M059J (cell line): ENCODE measurements around the gene NRN1L. TPM values are rescaled to one million over a fixed set of nuclear protein-coding genes. Genes with fewer than 3 reads are reported as not detected.
"Not testable (repeated sequence)": the region's sequence is repeated elsewhere in the genome, so short reads cannot be mapped to it uniquely, and the experiment has no call there.

ENCODE experiments used
- DNase-seq: peaks from one replicate; pipeline ENCODE4 v3.0.0-alpha.2; 2012; ENCODE audit warnings: low read depth
- total RNA-seq: library from RNA; depleted of rRNA; stranded (reverse); fragments of >200 nt; shearing (Covaris generic); gene quantifications from 2 replicates; pipeline ENCODE4 v1.2.3, GENCODE V29; 2014

The NRN1L gene
- total RNA-seq, 1 experiment from 2014 or later, result 0.42 TPM

DNA sequence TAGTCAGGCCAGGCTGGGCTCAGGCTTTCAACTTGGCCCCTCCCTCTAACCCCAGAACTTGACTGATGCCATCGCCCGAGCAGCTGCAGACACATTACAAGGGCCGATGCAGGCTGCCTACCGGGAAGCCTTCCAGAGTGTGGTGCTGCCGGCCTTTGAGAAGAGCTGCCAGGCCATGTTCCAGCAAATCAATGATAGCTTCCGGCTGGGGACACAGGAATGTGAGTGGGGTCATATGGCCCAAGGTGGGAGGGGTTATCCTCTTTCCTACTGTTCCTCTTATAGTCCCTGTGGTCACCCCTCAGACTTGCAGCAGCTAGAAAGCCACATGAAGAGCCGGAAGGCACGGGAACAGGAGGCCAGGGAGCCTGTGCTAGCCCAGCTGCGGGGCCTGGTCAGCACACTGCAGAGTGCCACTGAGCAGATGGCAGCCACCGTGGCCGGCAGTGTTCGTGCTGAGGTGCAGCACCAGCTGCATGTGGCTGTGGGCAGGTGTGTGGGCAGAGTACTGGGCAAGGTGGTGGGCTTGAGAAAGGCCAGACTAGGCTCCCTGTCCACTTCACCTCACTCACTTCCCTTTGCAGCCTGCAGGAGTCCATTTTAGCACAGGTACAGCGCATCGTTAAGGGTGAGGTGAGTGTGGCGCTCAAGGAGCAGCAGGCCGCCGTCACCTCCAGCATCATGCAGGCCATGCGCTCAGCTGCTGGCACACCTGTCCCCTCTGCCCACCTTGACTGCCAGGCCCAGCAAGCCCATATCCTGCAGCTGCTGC, 2.1 kb upstream of the NRN1L start:
- DNase-seq, result no peak

DNA sequence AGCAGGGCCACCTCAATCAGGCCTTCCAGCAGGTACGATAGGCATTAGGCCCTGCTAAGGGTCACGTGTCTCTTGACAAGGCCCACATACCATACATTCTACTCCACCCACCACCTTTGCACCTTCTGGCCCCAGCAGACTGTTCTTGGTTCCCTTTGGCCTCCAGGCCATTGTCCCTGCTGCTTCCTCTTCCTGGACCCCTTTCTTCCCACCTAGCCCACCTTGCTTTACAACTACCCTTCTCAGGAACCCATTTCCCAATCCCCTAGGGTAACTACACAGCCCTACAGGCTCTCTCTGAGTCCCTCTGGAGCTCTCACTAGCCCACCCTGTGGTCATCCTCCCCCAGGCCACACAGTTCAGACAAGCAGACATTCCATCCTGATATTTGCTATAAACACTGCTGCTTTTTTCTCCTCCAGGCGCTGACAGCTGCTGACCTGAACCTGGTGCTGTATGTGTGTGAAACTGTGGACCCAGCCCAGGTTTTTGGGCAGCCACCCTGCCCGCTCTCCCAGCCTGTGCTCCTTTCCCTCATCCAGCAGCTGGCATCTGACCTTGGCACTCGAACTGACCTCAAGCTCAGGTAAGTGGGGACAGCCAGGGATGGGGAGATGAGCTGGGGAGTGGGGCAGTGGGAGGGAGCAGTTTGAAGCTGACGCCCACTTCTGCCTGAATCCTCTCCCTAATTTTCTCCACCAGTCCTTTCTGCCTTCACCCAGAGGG, 1.4 kb upstream of the NRN1L start:
- no peak for DNase-seq

DNA sequence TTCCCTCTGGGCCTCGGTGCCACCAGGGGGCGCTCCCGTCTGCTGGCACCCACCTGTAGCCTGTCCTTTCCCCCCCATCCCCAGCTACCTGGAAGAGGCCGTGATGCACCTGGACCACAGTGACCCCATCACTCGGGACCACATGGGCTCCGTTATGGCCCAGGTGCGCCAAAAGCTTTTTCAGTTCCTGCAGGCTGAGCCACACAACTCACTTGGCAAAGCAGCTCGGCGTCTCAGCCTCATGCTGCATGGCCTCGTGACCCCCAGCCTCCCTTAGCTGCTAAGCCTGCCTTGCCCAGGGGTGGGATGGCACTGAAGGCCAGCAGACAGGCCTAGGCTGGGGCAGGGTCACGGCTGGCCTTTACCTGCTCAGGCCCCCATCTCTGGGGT, 818 bp upstream of the NRN1L start:
- DNase-seq, result peak; percentile 42

DNA sequence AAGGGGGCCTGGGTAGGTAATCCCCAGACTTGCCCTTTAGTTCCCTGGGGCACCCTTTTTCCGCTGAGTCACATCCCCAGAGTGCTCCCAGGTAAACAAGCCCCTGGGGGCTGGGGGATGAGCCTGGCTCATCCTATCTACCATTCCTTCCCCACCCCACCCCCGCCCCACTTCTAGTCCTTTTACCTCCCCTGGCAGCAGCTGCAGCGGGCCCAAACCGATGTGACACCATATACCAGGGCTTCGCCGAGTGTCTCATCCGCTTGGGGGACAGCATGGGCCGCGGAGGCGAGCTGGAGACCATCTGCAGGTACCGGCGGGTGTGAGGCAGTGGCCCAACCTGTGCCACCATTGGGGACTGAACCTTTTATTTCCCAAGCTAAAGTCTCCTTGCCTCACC, 860 bp downstream of the NRN1L start:
- no peak for DNase-seq

DNA sequence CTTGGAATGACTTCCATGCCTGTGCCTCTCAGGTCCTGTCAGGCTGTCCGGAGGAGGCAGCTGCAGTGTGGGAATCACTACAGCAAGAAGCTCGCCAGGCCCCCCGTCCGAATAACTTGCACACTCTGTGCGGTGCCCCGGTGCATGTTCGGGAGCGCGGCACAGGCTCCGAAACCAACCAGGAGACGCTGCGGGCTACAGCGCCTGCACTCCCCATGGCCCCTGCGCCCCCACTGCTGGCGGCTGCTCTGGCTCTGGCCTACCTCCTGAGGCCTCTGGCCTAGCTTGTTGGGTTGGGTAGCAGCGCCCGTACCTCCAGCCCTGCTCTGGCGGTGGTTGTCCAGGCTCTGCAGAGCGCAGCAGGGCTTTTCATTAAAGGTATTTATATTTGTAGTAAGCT, 1.3 kb downstream of the NRN1L start:
- DNase-seq, result no peak

DNA sequence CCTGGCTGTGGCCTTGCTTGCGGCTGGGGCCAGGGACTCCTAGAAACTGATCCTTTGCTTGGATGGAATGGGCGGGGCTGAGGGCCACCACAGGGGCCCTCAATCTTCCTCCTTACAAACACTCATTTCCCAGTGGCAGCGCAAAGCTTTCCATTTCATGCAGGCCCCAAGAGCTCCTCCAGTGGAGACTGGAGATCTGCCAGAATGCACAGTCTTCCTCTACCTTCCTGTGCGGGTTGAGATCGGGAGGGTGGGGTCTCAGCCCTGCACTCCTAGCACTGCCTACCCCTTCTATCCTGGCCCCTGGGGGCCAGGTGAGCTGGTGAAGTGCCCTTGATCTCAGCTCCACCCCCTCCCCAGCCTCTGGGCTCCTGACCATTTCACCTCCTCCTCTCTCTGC, 1.7 kb downstream of the NRN1L start:
- no peak for DNase-seq

DNA sequence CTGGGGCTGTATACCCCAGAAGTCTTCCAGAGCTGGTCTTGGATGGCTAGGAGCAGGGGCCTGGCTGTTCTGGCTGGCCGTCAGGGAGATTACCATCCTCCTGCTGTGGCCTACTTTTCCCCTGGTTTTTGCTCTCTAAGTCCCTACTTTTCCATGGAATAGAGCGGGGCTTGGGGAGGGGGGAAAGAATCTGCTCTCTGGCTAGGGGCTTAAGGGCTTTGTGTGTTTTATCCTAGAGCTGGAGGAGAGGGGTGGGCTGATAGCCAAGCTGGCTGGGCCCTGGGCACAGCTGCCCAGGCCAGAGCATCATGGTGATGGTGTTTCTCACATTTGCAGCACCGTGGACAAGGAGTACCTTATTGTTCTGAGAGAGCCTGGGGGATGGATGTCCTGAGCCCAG, 3.6 kb downstream of the NRN1L start:
- DNase-seq, result no peak

DNA sequence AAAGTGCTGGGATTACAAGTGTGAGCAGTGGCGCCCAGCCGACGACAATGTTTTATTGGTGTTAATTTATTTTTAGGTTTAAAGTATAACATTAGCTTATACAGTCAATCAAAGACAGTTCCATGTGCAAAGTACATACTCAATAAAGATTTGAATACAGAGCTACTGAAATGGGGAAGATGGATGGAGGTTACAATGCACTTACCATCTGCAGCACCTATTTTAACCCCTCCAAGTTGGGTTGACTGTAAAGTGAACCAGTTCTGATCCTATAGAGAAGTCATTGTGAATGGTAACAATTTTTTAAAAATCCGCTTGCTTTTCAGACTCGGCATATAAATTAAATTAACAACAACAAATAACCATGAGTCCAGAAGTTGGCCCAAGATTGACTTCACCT, 7.7 kb downstream of the NRN1L start:
- no peak for DNase-seq

DNA sequence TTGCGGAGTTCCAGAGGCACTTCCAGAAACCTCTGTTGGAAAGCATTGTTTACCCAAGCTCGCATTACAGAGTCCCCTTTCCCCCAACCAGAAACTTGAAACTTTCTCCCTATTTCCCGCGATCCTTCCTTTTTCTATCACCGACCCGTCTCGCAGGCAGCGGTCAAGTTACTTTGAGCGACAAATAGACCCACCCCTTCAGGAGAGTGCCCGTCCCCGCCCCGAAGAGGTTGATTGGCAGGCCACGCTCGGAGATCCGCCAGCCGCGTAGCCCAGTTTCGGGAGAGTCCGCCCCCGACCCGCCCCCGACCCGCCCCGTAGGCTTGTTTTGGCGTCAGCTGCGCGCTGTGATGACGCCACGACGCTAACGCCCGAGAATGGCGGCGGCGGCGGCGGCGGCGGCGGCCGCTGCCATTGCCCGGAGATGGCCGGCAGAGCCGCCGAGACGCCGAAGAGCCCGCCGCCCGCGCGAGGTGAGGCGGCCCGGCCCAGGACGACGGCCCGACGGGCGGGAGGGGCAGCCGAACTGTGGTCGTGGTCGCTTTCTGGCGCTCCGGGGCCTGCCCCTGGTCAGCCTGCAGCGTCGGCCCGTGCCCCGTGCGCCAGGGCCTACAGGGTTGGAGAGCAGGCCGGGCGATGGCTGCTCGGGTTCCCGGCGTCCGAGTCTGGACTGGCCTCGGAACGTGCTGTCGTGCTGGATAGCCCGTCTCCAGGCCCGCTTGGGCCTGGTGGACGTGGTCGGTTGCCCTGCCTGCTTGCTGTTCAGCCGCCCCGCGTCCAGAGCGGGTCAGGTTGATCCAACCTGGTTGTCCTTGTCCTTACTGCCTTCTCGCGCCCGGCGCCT, 8.4 kb downstream of the NRN1L start, which contains the start of gene PSKH1:
TSS of gene PSKH1 (plus strand) at position 356 of the 844 bp plus-strand sequence. CDS start 15,496 bp downstream, outside the sequence.
- peak; percentile 94 for DNase-seq

DNA sequence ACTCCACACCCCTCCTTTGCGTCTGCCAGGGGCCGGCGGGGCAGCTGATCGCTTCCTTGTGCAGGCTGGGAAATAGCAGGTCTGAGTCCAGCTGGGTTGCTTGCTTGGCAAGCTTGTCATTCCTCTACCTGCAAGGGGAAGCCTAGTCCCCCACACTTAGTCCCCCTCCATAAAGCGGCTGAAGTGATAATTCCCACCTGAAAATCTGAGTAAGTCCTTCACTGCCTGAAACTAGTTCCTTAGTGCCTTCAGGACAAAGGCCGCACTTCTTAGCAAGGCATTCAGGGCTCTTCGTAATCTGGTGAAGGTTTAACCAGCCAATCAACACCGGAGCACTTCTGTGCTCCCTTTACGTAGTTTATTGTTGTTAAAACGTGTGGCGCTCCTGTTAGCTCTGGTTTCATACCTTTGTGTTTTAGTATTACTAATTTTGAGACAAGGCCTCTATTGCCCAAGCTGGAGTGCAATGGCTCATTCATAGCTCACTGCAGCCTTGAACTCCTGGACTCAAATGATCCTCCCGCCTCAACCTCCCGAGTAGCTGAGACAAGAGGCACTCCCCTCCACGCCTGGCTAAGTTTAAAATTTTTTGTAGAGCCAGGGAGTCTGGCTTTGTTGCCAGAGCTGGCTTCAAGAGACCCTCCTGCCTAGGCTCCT, 9.2 kb downstream of the NRN1L start:
- no peak for DNase-seq

DNA sequence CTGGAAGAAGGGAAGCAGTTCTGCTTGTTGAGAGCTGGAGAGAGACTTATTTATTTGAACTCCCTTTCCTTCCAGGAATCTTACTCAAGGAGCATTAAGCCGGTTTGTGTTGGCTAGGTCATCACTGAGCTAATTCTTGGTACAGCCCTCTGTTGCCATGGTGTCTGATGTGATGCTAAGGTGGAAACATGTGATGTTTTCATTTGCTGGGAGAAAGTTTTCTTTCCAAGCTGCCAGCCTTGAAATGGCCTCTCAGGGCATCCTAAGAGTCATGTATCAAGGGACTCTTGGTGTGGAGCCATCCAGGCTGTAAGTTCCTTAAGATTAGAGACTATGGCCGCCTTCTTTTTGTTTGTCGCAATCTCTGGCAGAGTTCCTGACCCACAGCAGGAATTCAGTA, 12.5 kb downstream of the NRN1L start:
- DNase-seq, result peak; percentile 32

DNA sequence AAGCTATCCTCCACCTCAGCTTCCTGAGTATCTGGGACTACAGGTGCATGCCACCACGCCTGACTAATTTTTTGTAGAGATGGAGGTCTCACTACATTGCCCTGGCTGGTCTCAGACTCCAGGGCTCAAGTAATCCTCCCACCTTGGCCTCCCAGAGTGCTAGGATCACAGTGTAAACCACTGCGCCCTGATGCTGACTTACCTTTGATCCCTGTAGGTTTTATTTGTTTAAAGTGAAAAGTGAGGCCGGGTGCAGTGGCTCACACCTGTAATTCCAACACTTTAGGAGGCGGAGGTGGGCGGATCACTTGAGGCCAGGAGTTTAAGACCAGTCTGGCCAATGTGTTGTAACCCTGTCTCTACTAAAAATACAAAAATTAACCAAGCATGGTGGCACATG, 17.0 kb downstream of the NRN1L start:
- no peak for DNase-seq

DNA sequence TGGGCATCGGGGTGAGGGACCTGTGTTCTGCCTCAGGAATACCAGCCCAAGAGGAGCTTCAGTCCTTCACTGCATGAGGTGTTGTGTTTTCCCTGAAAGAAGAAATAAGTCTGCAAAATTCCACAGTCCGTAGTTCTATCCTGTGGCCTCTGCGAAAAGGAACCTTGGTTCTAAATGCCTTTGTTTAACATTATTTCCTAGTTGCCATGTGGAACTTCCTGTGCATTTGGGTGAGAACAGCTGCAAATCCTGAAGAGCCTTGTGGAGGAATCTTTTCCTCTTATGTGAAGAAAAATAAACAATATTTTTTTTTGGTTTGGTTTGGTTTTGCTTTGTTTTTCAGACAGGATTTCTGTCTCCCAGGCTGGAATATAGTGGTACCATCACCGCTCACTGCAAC, 18.1 kb downstream of the NRN1L start:
- DNase-seq, result no peak

DNA sequence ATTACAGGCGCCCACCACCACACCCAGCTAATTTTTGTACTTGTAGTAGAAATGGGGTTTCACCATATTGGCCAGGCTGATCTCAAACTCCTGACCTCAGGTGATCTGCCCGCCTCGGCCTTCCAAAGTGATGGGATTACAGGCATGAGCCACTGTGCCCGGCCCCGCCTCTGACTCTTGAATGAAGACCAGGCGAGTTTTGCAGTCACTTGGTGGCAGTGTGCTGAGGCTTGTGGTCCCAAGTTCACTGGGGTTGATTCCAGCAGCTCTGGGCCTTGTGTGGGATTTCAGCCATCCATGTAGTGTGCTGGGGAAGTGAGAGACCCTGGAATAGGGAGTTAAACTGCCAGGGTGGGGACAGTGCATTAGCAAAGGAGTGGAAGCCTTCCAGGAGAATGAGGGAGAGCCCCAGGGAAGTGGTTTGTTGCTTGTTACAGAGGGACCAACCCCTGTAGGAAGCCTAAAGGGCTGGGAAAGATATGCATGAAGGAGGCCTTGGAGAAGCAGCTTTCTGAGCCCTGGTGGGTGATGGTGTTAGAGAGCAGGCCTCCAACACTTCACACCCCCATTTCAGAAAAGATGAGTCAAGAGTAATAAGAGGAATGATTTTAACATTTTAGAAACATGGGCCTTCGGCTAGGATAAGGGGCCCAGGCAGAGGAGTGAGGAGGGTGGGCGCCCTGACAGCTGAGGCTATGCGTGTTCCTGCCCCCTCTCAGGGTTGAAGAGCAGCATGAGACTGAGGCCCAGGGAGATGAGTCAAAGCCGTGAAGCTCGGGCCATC, 22.9 kb downstream of the NRN1L start:
- no peak for DNase-seq

DNA sequence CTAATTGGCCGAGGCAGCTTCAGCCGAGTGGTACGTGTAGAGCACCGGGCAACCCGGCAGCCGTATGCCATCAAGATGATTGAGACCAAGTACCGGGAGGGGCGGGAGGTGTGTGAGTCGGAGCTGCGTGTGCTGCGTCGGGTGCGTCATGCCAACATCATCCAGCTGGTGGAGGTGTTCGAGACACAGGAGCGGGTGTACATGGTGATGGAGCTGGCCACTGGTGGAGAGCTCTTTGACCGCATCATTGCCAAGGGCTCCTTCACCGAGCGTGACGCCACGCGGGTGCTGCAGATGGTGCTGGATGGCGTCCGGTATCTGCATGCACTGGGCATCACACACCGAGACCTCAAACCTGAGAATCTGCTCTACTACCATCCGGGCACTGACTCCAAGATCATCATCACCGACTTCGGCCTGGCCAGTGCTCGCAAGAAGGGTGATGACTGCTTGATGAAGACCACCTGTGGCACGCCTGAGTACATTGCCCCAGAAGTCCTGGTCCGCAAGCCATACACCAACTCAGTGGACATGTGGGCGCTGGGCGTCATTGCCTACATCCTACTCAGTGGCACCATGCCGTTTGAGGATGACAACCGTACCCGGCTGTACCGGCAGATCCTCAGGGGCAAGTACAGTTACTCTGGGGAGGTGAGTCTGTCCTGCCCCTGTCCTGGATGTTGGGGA, 24.5 kb downstream of the NRN1L start:
- DNase-seq, result no peak

DNA sequence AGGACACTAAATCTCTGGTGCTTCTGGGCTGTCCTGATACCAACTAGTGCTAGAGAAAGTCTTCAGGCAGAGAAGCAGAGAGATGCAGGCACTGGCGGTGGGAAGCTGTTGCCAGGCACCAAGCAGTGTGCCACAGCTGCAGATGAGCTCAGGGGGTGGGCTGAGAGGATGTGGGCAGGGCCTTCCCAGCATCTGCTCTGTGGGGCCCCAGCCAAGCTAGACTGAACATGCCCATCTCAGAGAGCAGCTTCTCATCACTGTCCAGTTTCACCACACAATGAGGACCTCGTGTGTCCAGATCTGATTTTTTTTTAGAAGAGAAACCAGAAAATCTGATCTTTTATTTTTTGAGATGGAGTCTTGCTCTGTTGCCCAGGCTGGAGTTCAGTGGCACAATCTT, 25.5 kb downstream of the NRN1L start:
- no peak for DNase-seq

DNA sequence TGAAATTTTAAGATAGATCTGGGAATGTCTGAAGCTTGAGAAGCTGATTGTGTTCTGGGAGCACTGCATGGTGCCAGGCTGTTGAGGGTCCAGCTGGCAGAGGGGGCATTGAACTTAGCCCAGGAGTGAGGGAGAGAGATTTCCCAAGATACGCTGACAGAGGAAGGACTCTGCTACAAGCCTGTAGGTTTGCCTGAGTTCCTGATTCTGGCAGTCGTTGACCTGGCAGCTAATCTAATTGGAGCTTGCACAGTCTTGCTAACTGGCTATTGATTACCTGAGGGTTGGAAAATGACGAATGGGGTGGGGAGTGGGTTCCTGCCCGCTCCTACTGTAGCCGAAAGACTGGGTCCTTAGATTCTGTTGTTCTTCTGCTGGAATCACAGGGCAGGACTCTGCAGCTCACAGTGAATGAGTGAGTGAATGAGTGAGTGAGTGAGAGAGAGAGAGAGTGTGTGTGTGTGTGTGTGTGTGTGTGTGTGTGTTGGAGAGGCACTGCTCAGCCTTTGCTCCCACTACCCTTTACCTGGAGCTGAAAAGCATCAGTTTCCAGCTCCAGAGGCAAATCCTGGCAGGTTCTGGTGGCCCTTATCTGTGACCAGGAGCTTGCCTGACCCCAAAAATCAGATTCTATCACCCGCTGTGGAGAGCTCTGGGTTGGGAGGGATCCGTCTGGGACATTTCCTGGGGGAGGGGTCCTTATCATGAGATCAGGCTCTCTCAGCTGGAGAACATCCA, 30.2 kb downstream of the NRN1L start:
- no peak for DNase-seq

DNA sequence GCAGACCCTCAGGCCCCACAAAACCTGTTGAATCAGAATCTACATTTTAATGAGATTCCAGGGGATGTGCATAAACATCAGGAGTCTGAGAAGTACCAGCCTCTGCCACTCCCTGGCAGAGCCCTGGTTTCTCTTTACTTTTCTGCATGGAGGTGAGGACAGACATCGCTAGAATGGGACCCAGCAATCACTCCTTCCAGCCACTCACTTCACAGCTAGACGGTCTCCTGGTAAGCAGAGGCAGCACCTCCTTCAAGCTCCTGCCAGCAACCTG, 30.7 kb downstream of the NRN1L start:
- DNase-seq, result not testable (repeated sequence)

DNA sequence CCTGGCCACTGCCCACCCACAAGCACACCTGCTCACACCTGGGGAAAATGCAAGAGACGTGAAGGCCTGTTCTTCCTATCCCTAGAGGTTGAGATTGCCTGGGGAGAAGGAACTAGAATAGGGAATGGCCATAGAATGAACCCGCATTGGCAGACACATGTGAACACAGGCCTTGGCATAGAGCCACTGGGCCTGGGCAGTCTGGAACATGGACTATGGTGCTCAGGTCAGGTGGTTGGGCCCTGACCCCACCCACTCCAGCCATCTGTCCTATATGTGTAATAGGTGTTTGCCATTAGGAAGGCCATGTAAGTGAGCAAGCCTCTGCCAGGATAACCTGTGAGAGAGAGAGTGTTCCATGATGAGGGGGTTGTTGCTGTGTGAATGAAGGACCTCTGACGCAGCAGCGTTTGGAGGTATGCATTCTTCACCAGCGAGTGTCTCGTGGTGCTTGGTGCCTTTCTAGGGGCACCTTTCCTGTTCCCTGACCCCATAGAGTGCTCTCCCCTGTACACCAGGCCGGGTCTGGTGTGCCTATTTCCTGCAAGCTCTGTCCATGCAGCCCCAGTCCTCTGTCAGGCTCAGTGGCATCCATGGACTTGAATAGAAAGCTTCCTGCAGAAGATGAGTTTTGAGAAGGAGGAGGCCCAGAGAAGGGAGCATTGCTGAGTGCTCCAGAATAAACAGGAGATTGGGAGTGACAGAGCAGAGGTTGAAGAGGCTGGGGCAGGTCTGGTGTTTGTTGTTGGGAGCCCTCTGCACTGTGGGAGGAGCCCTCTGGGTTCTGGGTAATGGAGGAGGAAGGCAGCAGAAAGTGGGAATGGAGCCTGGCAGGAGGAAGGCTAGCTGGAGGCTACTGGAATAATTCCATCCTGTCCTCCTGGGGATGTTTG, 31.4 kb downstream of the NRN1L start:
- peak; percentile 37 for DNase-seq
